HepG2 (cell line): ENCODE results near the gene UAP1L1. TPM values are rescaled to one million over a fixed set of nuclear protein-coding genes. Genes with fewer than 3 reads are reported as not detected.

Experiments
- ATAC-seq: fragments of 200-7000 bp; cut with Tn5 transposase; 3 replicates; pipeline ENCODE4 v1.9.1; 2020; ENCODE audit warnings: mild to moderate bottlenecking, moderate library complexity
- BruUV-seq: library from RNA; stranded (reverse); fragments of 400-500 nt; replicated peaks from 2 replicates; lab custom pipeline; 2021; lab: Mats Ljungman, UMichigan
- CTCF ChIA-PET: fragments of 300-600 bp; formaldehyde crosslinking; extraction: SDS; loops from one replicate; lab custom pipeline; 2021; ENCODE audit warnings: low total read pairs, inconsistent platforms, low intra/inter-chr PET ratio; lab: Yijun Ruan, JAX
- POLR2A ChIA-PET: fragments of 350-600 bp; sonication (Branson Sonifier 250); formaldehyde crosslinking; loops from one replicate; lab custom pipeline; 2020; ENCODE audit warnings: antibody characterized with exemption, inconsistent platforms; lab: Yijun Ruan, JAX
- DNase-seq: peaks from one replicate; pipeline ENCODE4 v3.0.0-alpha.2; 2015; ENCODE audit warnings: low spot score
- FAIRE-seq: peaks from 3 replicates; lab custom pipeline; 2011; peaks lifted over from hg19 to GRCh38; lab: Jason Lieb, UNC
- H2AFZ ChIP-seq: one replicate; pipeline ENCODE4 v1.6.1; 2011; ENCODE audit warnings: low read length, inconsistent platforms
- H3K27ac ChIP-seq: fragments of 300-600 bp; 3 replicates; pipeline ENCODE4 v1.8.0; 2011; ENCODE audit warnings: mixed run types, mild to moderate bottlenecking, mixed read lengths, low read length, inconsistent platforms; ENCODE audit not compliant: insufficient read depth; ENCODE audit errors: extremely low read length
- H3K27me3 ChIP-seq, 2 experiments: fragments of 200-600 bp in 1 of 2; 2 replicates in 1 of 2; 3 replicates in 1 of 2; pipeline versions ENCODE4 v1.6.0 to v1.8.0; 2011; ENCODE audit warnings: low read length in 2 of 2, mild to moderate bottlenecking in 2 of 2, moderate library complexity in 2 of 2, inconsistent platforms in 1 of 2; ENCODE audit not compliant: insufficient read depth in 2 of 2, control insufficient read depth in 1 of 2
- H3K36me3 ChIP-seq, 2 experiments: fragments of 200-600 bp in 1 of 2; replicated peaks in 1 of 2; 2 replicates in 1 of 2; 3 replicates in 1 of 2; pipeline versions ENCODE4 v1.5.1 to v1.8.0; 2011; ENCODE audit warnings: low read length in 2 of 2, inconsistent platforms in 1 of 2; ENCODE audit not compliant: insufficient read depth in 2 of 2, control insufficient read depth in 1 of 2
- H3K4me1 ChIP-seq: 2 replicates; pipeline ENCODE4 v1.5.1; 2012; ENCODE audit warnings: low read length, inconsistent platforms; ENCODE audit not compliant: insufficient read depth
- H3K4me2 ChIP-seq: 2 replicates; pipeline ENCODE4 v1.6.0; 2011; ENCODE audit warnings: low read depth, low read length, inconsistent platforms
- H3K4me3 ChIP-seq, 3 experiments: fragments of 200-600 bp in 1 of 3; sonication (generic), shearing (Covaris generic) in 1 of 3; replicated peaks in 1 of 3; 2 replicates each; pipeline ENCODE4 v1.5.1; 2011 to 2016; ENCODE audit warnings: low read length in 3 of 3, inconsistent platforms in 2 of 3, low read depth in 2 of 3, mild to moderate bottlenecking in 2 of 3, control low read depth in 1 of 3, mixed read lengths in 1 of 3; ENCODE audit not compliant: insufficient read depth in 1 of 3
- H3K79me2 ChIP-seq: one replicate; pipeline ENCODE4 v1.6.1; 2011; ENCODE audit warnings: low read length, inconsistent platforms; ENCODE audit not compliant: insufficient read depth
- H3K9ac ChIP-seq: 2 replicates; pipeline ENCODE4 v1.6.0; 2011; ENCODE audit warnings: mild to moderate bottlenecking, low read depth, low read length, inconsistent platforms; ENCODE audit not compliant: insufficient read depth
- H3K9me3 ChIP-seq: 2 replicates; pipeline ENCODE4 v1.5.1; 2012; ENCODE audit warnings: mild to moderate bottlenecking, low read length
- H4K20me1 ChIP-seq: 2 replicates; pipeline ENCODE4 v1.6.0; 2011; ENCODE audit warnings: inconsistent platforms, mild to moderate bottlenecking, low read length, moderate library complexity; ENCODE audit not compliant: insufficient read depth
- DZIP1 ChIP-seq: sonication (generic); formaldehyde crosslinking; IDR thresholded peaks from 2 replicates; pipeline ENCODE4 v1.5.0; 2020; ENCODE audit warnings: mild to moderate bottlenecking, missing genetic modification reagents
- ETS1 ChIP-seq: sonication (generic); formaldehyde crosslinking; IDR thresholded peaks from 2 replicates; pipeline ENCODE4 v1.4.0; 2020; ENCODE audit warnings: missing genetic modification reagents
- FOXA1 ChIP-seq, 2 experiments: fragments of 450-650 bp in 1 of 2; sonication (generic) in 1 of 2; formaldehyde crosslinking in 1 of 2; IDR thresholded peaks; 2 replicates each; pipeline versions ENCODE4 v1.4.0 to v1.6.1; 2016 to 2020; ENCODE audit warnings: missing genetic modification reagents in 1 of 2
- FOXP1 ChIP-seq, 2 experiments: fragments of 450-650 bp in 1 of 2; IDR thresholded peaks; 2 replicates each; pipeline ENCODE4 v1.6.1; 2017 to 2018; ENCODE audit warnings: antibody characterized with exemption in 1 of 2
- FOXP4 ChIP-seq: sonication (generic); formaldehyde crosslinking; IDR thresholded peaks from 2 replicates; pipeline ENCODE4 v1.4.0; 2020; ENCODE audit warnings: missing genetic modification reagents
- HOXA9 ChIP-seq: sonication (generic); formaldehyde crosslinking; IDR thresholded peaks from 2 replicates; pipeline ENCODE4 v1.8.1; 2022; ENCODE audit warnings: missing genetic modification reagents, mild to moderate bottlenecking, moderate library complexity, borderline replicate concordance
- KDM5B ChIP-seq: sonication (generic); formaldehyde crosslinking; IDR thresholded peaks from 2 replicates; pipeline ENCODE4 v1.4.0; 2020; ENCODE audit warnings: missing genetic modification reagents, mild to moderate bottlenecking, borderline replicate concordance
- NKX3-1 ChIP-seq: sonication (generic); formaldehyde crosslinking; IDR thresholded peaks from 2 replicates; pipeline ENCODE4 v1.5.0; 2020; ENCODE audit warnings: missing genetic modification reagents
- NR2F6 ChIP-seq, 2 experiments: IDR thresholded peaks; 2 replicates each; pipeline ENCODE4 v1.6.1; 2016; ENCODE audit warnings: antibody characterized with exemption in 1 of 2, mild to moderate bottlenecking in 1 of 2
- POLR2G ChIP-seq: fragments of 200-400 bp; formaldehyde crosslinking; IDR thresholded peaks from 2 replicates; pipeline ENCODE4 v1.6.1; 2018; ENCODE audit warnings: mild to moderate bottlenecking, low read depth, low read length, moderate library complexity
- SP140L ChIP-seq: sonication (generic); formaldehyde crosslinking; IDR thresholded peaks from 2 replicates; pipeline ENCODE4 v1.4.0; 2020; ENCODE audit warnings: missing genetic modification reagents, borderline replicate concordance
- TFAP4 ChIP-seq: sonication (generic); IDR thresholded peaks from 2 replicates; pipeline ENCODE4 v1.6.1; 2016; ENCODE audit warnings: low read depth, borderline replicate concordance
- ZNF292 ChIP-seq: sonication (generic); formaldehyde crosslinking; IDR thresholded peaks from 2 replicates; pipeline ENCODE4 v1.8.1; 2022; ENCODE audit warnings: mild to moderate bottlenecking, low read depth, missing genetic modification reagents, borderline replicate concordance
- ZNF350 ChIP-seq: sonication (generic); formaldehyde crosslinking; IDR thresholded peaks from 2 replicates; pipeline ENCODE4 v1.4.0; 2020; ENCODE audit warnings: mild to moderate bottlenecking, low read depth, missing genetic modification reagents, borderline replicate concordance
- ZNF747 ChIP-seq: sonication (generic); formaldehyde crosslinking; IDR thresholded peaks from 2 replicates; pipeline ENCODE4 v1.8.1; 2023; ENCODE audit warnings: missing genetic modification reagents, mild to moderate bottlenecking, borderline replicate concordance
- ZNF776 ChIP-seq: sonication (generic); formaldehyde crosslinking; IDR thresholded peaks from 2 replicates; pipeline ENCODE4 v1.4.0; 2020; ENCODE audit warnings: mild to moderate bottlenecking, missing genetic modification reagents
- WGBS: methylation state at CpG from one replicate; pipeline ENCODE4 v1.1.6; 2017; ENCODE audit warnings: low lambda C conversion rate; 5-methylcytosine and 5-hydroxymethylcytosine counted together
- in situ Hi-C: cut with HindIII; loops from 2 replicates; pipeline ENCODE4 v1.10.0; 2017; ENCODE audit warnings: low pct_unique_long_range_greater_than_20kb; ENCODE audit not compliant: extremely low pct_ligation_motif_present
- intact Hi-C: fragments of 100-400 bp; cut with micrococcal nuclease; formaldehyde crosslinking; loops from one replicate; pipeline ENCODE4 v1.10.0; 2022; ENCODE audit not compliant: unreplicated experiment
- polyA plus RNA-seq, 8 experiments: library from polyadenylated mRNA; depleted of rRNA in 3 of 8; stranded (reverse) in 7 of 8; unstranded in 1 of 8; fragments of >200 nt; fragmentation: Illumina TruSeq in 4 of 8; extraction: Trizol in 4 of 8; gene quantifications; 2 replicates each; pipeline versions ENCODE4 v1.2.1 to v1.2.3, GENCODE V29; 2011 to 2016; ENCODE audit warnings: low read depth in 4 of 8, missing spikeins in 1 of 8, mixed read lengths in 1 of 8; ENCODE audit not compliant: insufficient read depth in 1 of 8
- total RNA-seq, 5 experiments: library from RNA; depleted of rRNA; stranded (reverse); fragments of >200 nt; fragmentation: Illumina TruSeq; extraction: Trizol; gene quantifications; 2 replicates each; pipeline ENCODE4 v1.2.3, GENCODE V29; 2016; ENCODE audit warnings: low read depth in 1 of 5

Gene UAP1L1
- total and polyA plus RNA-seq, 2 of the 13 experiments (the other 11 are each of a cell fraction or from before 2014, with no cell fraction given): 5.4 to 6.4 TPM

DNA sequence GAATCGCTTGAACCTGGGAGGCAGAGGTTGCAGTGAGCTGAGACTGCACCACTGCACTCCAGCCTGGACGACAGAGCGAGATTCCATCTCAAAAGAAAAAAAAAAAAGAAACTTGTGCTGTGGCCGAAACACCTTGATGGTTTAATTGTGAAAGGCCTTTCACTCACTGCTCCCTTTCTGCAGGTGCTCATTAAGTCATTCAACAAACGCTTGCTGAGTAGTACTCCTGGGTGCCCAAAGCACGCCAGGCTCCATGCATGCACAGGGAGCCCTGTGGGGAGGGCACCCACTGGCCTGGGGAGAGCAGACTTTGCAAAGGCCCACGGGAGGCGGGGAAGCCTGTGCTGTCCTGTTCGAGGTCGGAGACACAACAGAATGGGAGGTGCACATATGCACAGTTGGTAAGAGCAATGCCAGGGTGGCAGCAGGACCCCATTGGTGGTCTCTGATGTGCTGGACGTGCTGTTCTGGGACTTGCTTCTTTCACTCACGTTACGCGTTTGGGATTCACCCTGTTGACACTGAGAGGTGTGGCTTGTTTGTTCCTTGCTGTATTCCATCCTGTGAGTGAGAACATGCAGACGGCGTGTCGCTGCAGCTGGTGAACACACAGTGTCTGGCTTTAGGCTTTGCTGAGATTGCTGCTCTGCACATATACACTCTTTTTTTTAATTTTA is 20.4 kb upstream of the UAP1L1 start:
- ATAC-seq: no peak
- DNase-seq: peak; percentile 49
- Histone ChIP-seq H3K79me2 (peaks cover 9% of the 10 kb centered on the region), H3K9ac (no peak overlapping the region), H2AFZ (no peak overlapping the region), H3K4me1 (peaks cover 57% of the 10 kb centered on the region), H3K36me3 (no peaks in the 10 kb centered on the region), H4K20me1 (no peaks in the 10 kb centered on the region), H3K4me2 (peak overlapping the region; percentile 38; the same call in 1 of the 2 replicates), H3K27ac (no peak overlapping the region), H3K9me3 (no peaks in the 10 kb centered on the region), H3K4me3 (peak overlapping the region in 1 of 3 experiments; percentile 27; a peak in 2 of 6 replicates), H3K27me3 (no peaks in the 10 kb centered on the region; a peak in 2 of 5 replicates)
- in situ Hi-C loops: no loop called here
- POLR2A ChIA-PET: interaction anchor here (1.3 to 4.4 kb wide), 4 partner anchors 10 to 30 kb away, joined by 3 to 55 read pairs (median 21); partner anchors contain the start of genes MAN1B1 and SAPCD2
- 46% methylated on average over 14 of the region's 17 CpGs for WGBS
- intact Hi-C loops: no loop called here
- no peak for FAIRE-seq
- no TSS peak for BruUV-seq
- CTCF ChIA-PET: no interaction called here
- TF ChIP-seq POLR2G (0 out of 2 replicates have a peak, but pooled peaks have one; percentile 27), ZNF350 (CRISPR knock-in tag) (no peak), KDM5B (CRISPR knock-in tag) (0 out of 2 replicates have a peak, but pooled peaks have one; percentile 27), FOXP1 (IDR thresholded peaks at IDR 0.05) (no peak), FOXP1 (CRISPR knock-in tag; IDR thresholded peaks at IDR 0.05) (0 out of 2 replicates have a peak, but pooled peaks have one; percentile 18), ZNF747 (CRISPR knock-in tag) (no peak), NR2F6 (IDR thresholded peaks at IDR 0.05) (no peak), NR2F6 (CRISPR knock-in tag; IDR thresholded peaks at IDR 0.05) (0 out of 2 replicates have a peak, but pooled peaks have one; percentile 13), FOXA1 (IDR thresholded peaks at IDR 0.05) (no peak), FOXA1 (CRISPR knock-in tag; IDR thresholded peaks at IDR 0.05) (peak; percentile 78), ZNF292 (CRISPR knock-in tag) (0 out of 2 replicates have a peak, but pooled peaks have one; percentile 42), SP140L (CRISPR knock-in tag) (no peak), NKX3-1 (no peak), DZIP1 (CRISPR knock-in tag) (no peak), ETS1 (CRISPR knock-in tag) (no peak), TFAP4 (peak; percentile 36; the same call in 1 of the 2 replicates), HOXA9 (CRISPR knock-in tag) (no peak), ZNF776 (CRISPR knock-in tag) (0 out of 2 replicates have a peak, but pooled peaks have one; percentile 23), FOXP4 (CRISPR knock-in tag) (peak; percentile 64; the same call in 1 of the 2 replicates)
